ENCODE data around the gene CRYGN. TPM values are rescaled to one million over a fixed set of nuclear protein-coding genes. Genes with fewer than 3 reads are reported as not detected.

Gene CRYGN
- total RNA-seq, 1 donor from 2014 or later = 0.16 TPM

DNA sequence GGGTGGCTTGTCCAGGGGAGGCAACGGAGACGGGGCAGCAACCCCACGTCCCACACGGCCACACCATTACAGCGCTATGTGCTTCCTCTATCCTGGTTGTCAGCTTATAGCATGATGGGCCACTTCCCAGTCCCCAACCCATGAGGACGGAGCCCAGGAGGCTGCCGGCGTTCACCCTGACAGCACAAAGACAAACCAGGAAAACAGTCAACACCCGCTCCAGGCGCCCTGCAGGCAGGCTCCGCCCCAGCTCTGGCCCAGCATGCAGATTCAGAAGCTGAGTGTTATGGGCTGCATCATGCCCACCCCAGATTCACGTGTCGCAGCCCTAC is 44.9 kb downstream of the CRYGN start:
- no peaks in the 10 kb centered on the region for H3K4me1 Mint-ChIP-seq
- DNase-seq (ENCODE audit: low read depth, low spot score) = no peak
- peaks cover 11% of the 10 kb centered on the region for H3K36me3 Mint-ChIP-seq (ENCODE audit: low read depth)
- no peak overlapping the region for H3K27ac Mint-ChIP-seq (ENCODE audit: unreplicated experiment)
- no peaks in the 10 kb centered on the region for H3K27me3 Mint-ChIP-seq (ENCODE audit: low read depth)
- H3K4me3 Mint-ChIP-seq = no peak overlapping the region
- peaks cover 5% of the 10 kb centered on the region for H3K9me3 Mint-ChIP-seq
- no peak for TF ChIP-seq CTCF (conservative IDR thresholded peaks at IDR 0.05)

- Mint-ChIP-seq H3K9me3 (peaks cover 5% of the 10 kb centered on the region), H3K36me3 (ENCODE audit: low read depth) (peaks cover 11% of the 10 kb centered on the region), H3K27me3 (ENCODE audit: low read depth) (no peaks in the 10 kb centered on the region), H3K27ac (ENCODE audit: unreplicated experiment) (no peak overlapping the region), H3K4me1 (no peaks in the 10 kb centered on the region), H3K4me3 (no peak overlapping the region)
- no peak for DNase-seq (ENCODE audit: low read depth, low spot score)
- TF ChIP-seq CTCF (conservative IDR thresholded peaks at IDR 0.05) = no peak
Measured at GRCh38 chr7:151394076-151395035, 45.6 kb downstream of the CRYGN start.

GRCh38 chr7:151393031-151393977 is 46.6 kb downstream of the CRYGN start:
- H3K27me3 Mint-ChIP-seq (ENCODE audit: low read depth) = no peaks in the 10 kb centered on the region
- no peak for DNase-seq (ENCODE audit: low read depth, low spot score)
- peaks cover 5% of the 10 kb centered on the region for H3K9me3 Mint-ChIP-seq
- no peak for TF ChIP-seq CTCF (conservative IDR thresholded peaks at IDR 0.05)
- H3K4me1 Mint-ChIP-seq = no peaks in the 10 kb centered on the region
- peaks cover 8% of the 10 kb centered on the region for H3K36me3 Mint-ChIP-seq (ENCODE audit: low read depth)
- H3K27ac Mint-ChIP-seq (ENCODE audit: unreplicated experiment) = no peak overlapping the region
- no peak overlapping the region for H3K4me3 Mint-ChIP-seq

DNA sequence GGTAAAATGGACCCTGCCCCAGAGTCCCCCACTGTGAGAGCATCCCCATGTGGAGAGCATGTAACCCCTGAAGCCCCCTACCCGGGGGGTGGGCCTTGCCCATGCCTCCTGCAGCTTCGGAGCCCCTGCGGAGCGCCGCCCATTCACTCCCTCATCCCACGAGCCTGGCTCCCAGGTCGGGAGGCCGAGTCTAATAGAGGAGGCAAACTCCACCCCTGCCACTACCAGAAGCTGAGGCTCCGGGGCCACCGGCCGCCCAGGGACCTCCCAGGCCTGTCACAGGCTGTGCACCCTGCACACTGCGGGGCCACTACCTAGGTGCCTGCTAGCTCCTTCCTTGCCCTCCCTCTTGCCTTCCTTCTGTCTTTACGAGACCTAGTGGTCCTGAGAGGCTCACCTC is 47.5 kb downstream of the CRYGN start:
- no peaks in the 10 kb centered on the region for H3K9me3 Mint-ChIP-seq
- no peak overlapping the region for H3K27ac Mint-ChIP-seq (ENCODE audit: unreplicated experiment)
- no peak overlapping the region for H3K4me3 Mint-ChIP-seq
- H3K27me3 Mint-ChIP-seq (ENCODE audit: low read depth) = no peaks in the 10 kb centered on the region
- no peak for DNase-seq (ENCODE audit: low read depth, low spot score)
- peaks cover 3% of the 10 kb centered on the region for H3K36me3 Mint-ChIP-seq (ENCODE audit: low read depth)
- no peak for TF ChIP-seq CTCF (conservative IDR thresholded peaks at IDR 0.05)
- H3K4me1 Mint-ChIP-seq = no peaks in the 10 kb centered on the region

GRCh38 chr7:151392002-151392401 is 47.9 kb downstream of the CRYGN start:
- no peak overlapping the region for H3K27ac Mint-ChIP-seq (ENCODE audit: unreplicated experiment)
- H3K27me3 Mint-ChIP-seq (ENCODE audit: low read depth) = no peaks in the 10 kb centered on the region
- H3K9me3 Mint-ChIP-seq = no peaks in the 10 kb centered on the region
- no peak overlapping the region for H3K4me3 Mint-ChIP-seq
- TF ChIP-seq CTCF (conservative IDR thresholded peaks at IDR 0.05) = no peak
- no peak for DNase-seq (ENCODE audit: low read depth, low spot score)
- H3K4me1 Mint-ChIP-seq = no peaks in the 10 kb centered on the region
- peaks cover 1% of the 10 kb centered on the region for H3K36me3 Mint-ChIP-seq (ENCODE audit: low read depth)

Data from neural crest cell (in vitro differentiated cells).